Measurements from ENCODE around the gene MSANTD3.

Gene MSANTD3

DNA sequence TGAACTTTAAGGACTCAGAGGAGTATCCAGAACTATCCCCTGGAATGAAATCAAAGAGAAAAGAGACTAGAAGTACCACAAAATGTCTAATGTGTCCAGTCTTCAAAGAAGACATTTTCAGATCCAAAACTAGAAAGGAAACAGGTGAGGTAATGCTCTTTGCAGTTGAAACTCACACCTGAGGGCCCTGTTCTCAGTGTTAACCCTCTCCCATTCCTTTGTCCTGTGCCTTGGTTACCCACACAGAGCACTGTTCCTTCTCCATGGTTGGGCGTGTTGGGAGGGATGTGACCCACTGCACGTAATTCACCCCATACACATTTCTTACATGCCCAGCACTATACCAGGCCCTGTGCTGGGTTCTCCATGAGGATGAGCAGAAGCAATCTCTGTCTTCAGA lies 21.3 kb downstream of the MSANTD3 start:
- no peak for TF ChIP-seq SIN3A (IDR thresholded peaks at IDR 0.05; ENCODE audit: borderline replicate concordance, insufficient read depth, low read length)

DNA sequence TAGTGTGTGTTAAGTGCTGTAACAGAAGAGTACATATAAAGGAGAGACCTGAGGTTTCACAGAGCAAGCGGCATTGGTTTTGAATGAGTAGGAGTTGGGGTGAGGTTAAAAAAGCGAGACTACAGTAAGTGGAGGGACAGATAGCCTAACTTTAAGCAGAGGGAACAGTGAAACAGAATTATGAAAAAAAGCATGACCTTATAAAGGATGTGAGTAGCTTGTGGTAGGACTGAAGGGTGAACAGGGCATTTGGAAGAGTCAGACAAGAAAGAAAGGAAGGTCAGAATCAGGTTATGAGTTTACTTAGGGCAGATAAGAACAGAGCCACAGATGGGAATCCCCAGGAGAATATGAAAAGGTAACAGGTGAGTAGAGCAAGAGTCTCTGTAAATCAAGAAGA lies 22.5 kb downstream of the MSANTD3 start:
- TF ChIP-seq FOXP2 (optimal IDR thresholded peaks at IDR 0.05; ENCODE audit: borderline replicate concordance, extremely low read depth, extremely low read length, insufficient read depth) = no peak
- no peak for TF ChIP-seq SIN3A (IDR thresholded peaks at IDR 0.05; ENCODE audit: borderline replicate concordance, insufficient read depth, low read length)
- no peak for TF ChIP-seq POLR2AphosphoS5 (IDR thresholded peaks at IDR 0.05; ENCODE audit: low read depth, low read length)
- TF ChIP-seq TAF1 (IDR thresholded peaks at IDR 0.05; ENCODE audit: borderline replicate concordance, insufficient read depth, low read length) = no peak
- TF ChIP-seq, protein P1, sequence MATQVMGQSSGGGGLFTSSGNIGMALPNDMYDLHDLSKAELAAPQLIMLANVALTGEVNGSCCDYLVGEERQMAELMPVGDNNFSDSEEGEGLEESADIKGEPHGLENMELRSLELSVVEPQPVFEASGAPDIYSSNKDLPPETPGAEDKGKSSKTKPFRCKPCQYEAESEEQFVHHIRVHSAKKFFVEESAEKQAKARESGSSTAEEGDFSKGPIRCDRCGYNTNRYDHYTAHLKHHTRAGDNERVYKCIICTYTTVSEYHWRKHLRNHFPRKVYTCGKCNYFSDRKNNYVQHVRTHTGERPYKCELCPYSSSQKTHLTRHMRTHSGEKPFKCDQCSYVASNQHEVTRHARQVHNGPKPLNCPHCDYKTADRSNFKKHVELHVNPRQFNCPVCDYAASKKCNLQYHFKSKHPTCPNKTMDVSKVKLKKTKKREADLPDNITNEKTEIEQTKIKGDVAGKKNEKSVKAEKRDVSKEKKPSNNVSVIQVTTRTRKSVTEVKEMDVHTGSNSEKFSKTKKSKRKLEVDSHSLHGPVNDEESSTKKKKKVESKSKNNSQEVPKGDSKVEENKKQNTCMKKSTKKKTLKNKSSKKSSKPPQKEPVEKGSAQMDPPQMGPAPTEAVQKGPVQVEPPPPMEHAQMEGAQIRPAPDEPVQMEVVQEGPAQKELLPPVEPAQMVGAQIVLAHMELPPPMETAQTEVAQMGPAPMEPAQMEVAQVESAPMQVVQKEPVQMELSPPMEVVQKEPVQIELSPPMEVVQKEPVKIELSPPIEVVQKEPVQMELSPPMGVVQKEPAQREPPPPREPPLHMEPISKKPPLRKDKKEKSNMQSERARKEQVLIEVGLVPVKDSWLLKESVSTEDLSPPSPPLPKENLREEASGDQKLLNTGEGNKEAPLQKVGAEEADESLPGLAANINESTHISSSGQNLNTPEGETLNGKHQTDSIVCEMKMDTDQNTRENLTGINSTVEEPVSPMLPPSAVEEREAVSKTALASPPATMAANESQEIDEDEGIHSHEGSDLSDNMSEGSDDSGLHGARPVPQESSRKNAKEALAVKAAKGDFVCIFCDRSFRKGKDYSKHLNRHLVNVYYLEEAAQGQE (IDR thresholded peaks at IDR 0.05; ENCODE audit: insufficient read depth in 1 of 2, low read depth in 2 of 2, low read length in 2 of 2) = no peak

DNA sequence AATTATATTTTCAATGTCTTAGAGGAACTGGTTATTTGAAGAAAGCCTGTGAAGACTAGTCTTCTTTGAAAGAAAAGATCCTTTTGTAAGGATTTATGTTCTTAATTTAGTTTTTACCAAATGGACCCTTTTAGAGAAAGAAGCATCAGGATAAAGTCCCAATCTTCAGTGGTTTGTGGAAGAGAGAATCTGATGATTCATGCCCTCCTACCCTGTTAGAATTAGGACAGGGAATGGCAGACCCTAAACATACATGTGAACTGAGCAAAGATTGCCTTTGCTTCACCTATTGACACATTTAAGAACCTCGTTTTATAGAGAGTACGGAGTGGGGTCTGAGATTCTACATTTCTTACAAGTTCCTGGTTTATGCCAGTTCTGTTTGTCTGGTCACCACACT lies 26.0 kb downstream of the MSANTD3 start:
- no peak for TF ChIP-seq POLR2AphosphoS5 (IDR thresholded peaks at IDR 0.05; ENCODE audit: low read depth, low read length)
- TF ChIP-seq TAF1 (IDR thresholded peaks at IDR 0.05; ENCODE audit: borderline replicate concordance, insufficient read depth, low read length) = no peak
- TF ChIP-seq FOXP2 (optimal IDR thresholded peaks at IDR 0.05; ENCODE audit: borderline replicate concordance, extremely low read depth, extremely low read length, insufficient read depth) = no peak
- TF ChIP-seq, protein P1 (IDR thresholded peaks at IDR 0.05; ENCODE audit: insufficient read depth in 1 of 2, low read depth in 2 of 2, low read length in 2 of 2) = no peak
- no peak for TF ChIP-seq SIN3A (IDR thresholded peaks at IDR 0.05; ENCODE audit: borderline replicate concordance, insufficient read depth, low read length)

DNA sequence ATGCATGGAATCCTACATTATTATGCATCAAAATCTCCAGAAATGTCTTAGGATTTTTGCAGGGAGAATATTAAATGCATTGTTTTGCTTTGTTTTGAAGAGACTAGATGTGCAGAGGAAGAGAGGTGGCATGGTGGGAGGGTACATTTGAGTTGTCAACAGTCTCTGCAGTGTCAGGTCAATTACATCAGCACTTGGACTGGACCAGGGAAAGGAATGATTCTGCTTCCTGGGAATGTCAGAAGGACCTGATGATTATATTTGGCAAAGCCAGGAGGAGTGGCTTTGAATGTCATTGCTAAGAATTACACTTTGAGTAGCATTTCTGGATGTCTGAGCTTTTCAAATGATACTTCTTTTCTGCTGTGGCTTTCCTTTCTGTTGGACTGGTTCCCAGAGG lies 28.5 kb downstream of the MSANTD3 start:
- TF ChIP-seq TAF1 (IDR thresholded peaks at IDR 0.05; ENCODE audit: borderline replicate concordance, insufficient read depth, low read length) = no peak
- no peak for TF ChIP-seq FOXP2 (optimal IDR thresholded peaks at IDR 0.05; ENCODE audit: borderline replicate concordance, extremely low read depth, extremely low read length, insufficient read depth)
- no peak for TF ChIP-seq POLR2AphosphoS5 (IDR thresholded peaks at IDR 0.05; ENCODE audit: low read depth, low read length)
- TF ChIP-seq, protein P1 (IDR thresholded peaks at IDR 0.05; ENCODE audit: insufficient read depth in 1 of 2, low read depth in 2 of 2, low read length in 2 of 2) = no peak
- TF ChIP-seq SIN3A (IDR thresholded peaks at IDR 0.05; ENCODE audit: borderline replicate concordance, insufficient read depth, low read length) = no peak

DNA sequence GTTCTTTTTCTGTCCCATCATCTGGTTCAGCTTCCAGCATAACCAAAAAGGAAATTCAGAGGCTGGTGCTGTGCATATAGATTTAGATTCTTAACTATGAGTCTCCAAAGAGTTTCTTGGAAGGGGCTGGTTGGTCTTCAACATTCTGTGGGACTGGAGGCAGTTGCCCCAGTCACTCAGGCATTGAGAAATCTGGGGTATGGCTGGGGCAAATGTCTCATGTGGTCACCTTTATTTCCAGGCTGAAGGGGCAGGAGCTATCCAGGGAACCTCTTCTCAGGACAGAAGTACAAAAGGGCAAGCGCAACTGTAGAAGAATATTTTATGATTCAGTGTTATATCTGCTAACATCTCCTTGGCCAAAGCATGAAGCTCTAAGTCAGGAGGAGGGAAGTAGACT lies 30.6 kb downstream of the MSANTD3 start:
- TF ChIP-seq FOXP2 (optimal IDR thresholded peaks at IDR 0.05; ENCODE audit: borderline replicate concordance, extremely low read depth, extremely low read length, insufficient read depth) (no peak), TAF1 (IDR thresholded peaks at IDR 0.05; ENCODE audit: borderline replicate concordance, insufficient read depth, low read length) (no peak), POLR2AphosphoS5 (IDR thresholded peaks at IDR 0.05; ENCODE audit: low read depth, low read length) (no peak), SIN3A (IDR thresholded peaks at IDR 0.05; ENCODE audit: borderline replicate concordance, insufficient read depth, low read length) (no peak)
- TF ChIP-seq, protein P1 (IDR thresholded peaks at IDR 0.05; ENCODE audit: insufficient read depth in 1 of 2, low read depth in 2 of 2, low read length in 2 of 2) = no peak

Measured in PFSK-1 (cell line).